LHCN-M2 (cell line): ENCODE results near the gene PCLAF. TPM values are rescaled to one million over a fixed set of nuclear protein-coding genes. Genes with fewer than 3 reads are reported as not detected.
A peak's percentile ranks its signal among the peaks of the same experiment; 100 is the strongest.
"Not testable (repeated sequence)": the region's sequence is repeated elsewhere in the genome, so short reads cannot be mapped to it uniquely, and the experiment has no call there.

ENCODE experiments used
- DNase-seq: peaks from one replicate; pipeline ENCODE4 v3.0.0-alpha.2; 2012; ENCODE audit warnings: low read depth
- total RNA-seq: library from RNA; depleted of rRNA; stranded (reverse); fragments of >200 nt; gene quantifications from 2 replicates; pipeline ENCODE4 v1.2.3, GENCODE V29; 2014

Gene PCLAF
- total RNA-seq, 1 experiment from 2014 or later, result 126 TPM

- DNase-seq, result no peak
These were observed 12.1 kb downstream of the PCLAF start for GRCh38 chr15:64369078-64369607.

GRCh38 chr15:64361259-64361658 is 20.0 kb downstream of the PCLAF start:
- no peak for DNase-seq

GRCh38 chr15:64356710-64357040 is 24.6 kb downstream of the PCLAF start:
- no peak for DNase-seq

- peak; percentile 97 for DNase-seq
These were observed 25.1 kb downstream of the PCLAF start, which contains the start of gene CSNK1G1 for GRCh38 chr15:64355944-64356709. Gene CSNK1G1, minus strand, starts transcription at chr15:64356173. Its CDS starts 55,674 bp downstream, at chr15:64300499.

- no peak for DNase-seq
These were observed 25.8 kb downstream of the PCLAF start for GRCh38 chr15:64355348-64355943.

- no peak for DNase-seq
These were observed 26.4 kb downstream of the PCLAF start for GRCh38 chr15:64354688-64355344.

- DNase-seq, result no peak
These were observed 30.0 kb downstream of the PCLAF start for GRCh38 chr15:64351265-64351664.

GRCh38 chr15:64349375-64349774 is 31.9 kb downstream of the PCLAF start:
- DNase-seq, result no peak

GRCh38 chr15:64348455-64348854 is 32.8 kb downstream of the PCLAF start:
- peak; percentile 37 for DNase-seq

- not testable (repeated sequence) for DNase-seq
These were observed 35.0 kb downstream of the PCLAF start for GRCh38 chr15:64346242-64346641.

GRCh38 chr15:64344651-64345294 is 36.5 kb downstream of the PCLAF start:
- DNase-seq, result no peak

- no peak for DNase-seq
These were observed 37.4 kb downstream of the PCLAF start for GRCh38 chr15:64343841-64344240.

GRCh38 chr15:64343222-64343621 is 38.0 kb downstream of the PCLAF start:
- no peak for DNase-seq

- DNase-seq, result no peak
These were observed 39.3 kb downstream of the PCLAF start for GRCh38 chr15:64341961-64342360.

- no peak for DNase-seq
These were observed 40.9 kb downstream of the PCLAF start for GRCh38 chr15:64340355-64340754.

- DNase-seq, result no peak
These were observed 43.5 kb downstream of the PCLAF start for GRCh38 chr15:64337761-64338160.

GRCh38 chr15:64333986-64334929 is 47.0 kb downstream of the PCLAF start:
- DNase-seq, result peak; percentile 36

GRCh38 chr15:64333516-64333915 is 47.7 kb downstream of the PCLAF start:
- DNase-seq, result no peak

- DNase-seq, result not testable (repeated sequence)
These were observed 49.6 kb downstream of the PCLAF start for GRCh38 chr15:64331668-64332067.

- not testable (repeated sequence) for DNase-seq
These were observed 54.3 kb downstream of the PCLAF start for GRCh38 chr15:64326975-64327374.

GRCh38 chr15:64326458-64326857 is 54.8 kb downstream of the PCLAF start:
- not testable (repeated sequence) for DNase-seq
